ENCODE data around the gene CCDC127.
"Not testable (repeated sequence)": the region's sequence is repeated elsewhere in the genome, so short reads cannot be mapped to it uniquely, and the experiment has no call there.

GRCh38 chr5:243683-244367 lies 25.9 kb upstream of the CCDC127 start:
- not testable (repeated sequence) for TF ChIP-seq EZH2phosphoT487, CTCF, EZH2 (IDR thresholded peaks at IDR 0.05)
